Fibroblast of lung (primary cell): ENCODE data around the gene ZNF441.

Source experiments
- EZH2 ChIP-seq: IDR thresholded peaks from 2 replicates; pipeline ENCODE4 v1.5.1; 2012; ENCODE audit warnings: low read length, control low read depth, mild to moderate bottlenecking; ENCODE audit errors: missing control alignments
- TF ChIP-seq, protein P1 (sequence below), 2 donors: IDR thresholded peaks in 1 of 2; conservative IDR thresholded peaks in 1 of 2; 1 replicate in 1 of 2; 2 replicates in 1 of 2; pipeline ENCODE4 v1.5.1; 2011 to 2012; ENCODE audit warnings: low read length in 2 of 2, control low read depth in 1 of 2, inconsistent platforms in 1 of 2, low read depth in 1 of 2, mild to moderate bottlenecking in 1 of 2

GRCh38 chr19:11806354-11807098, 39.7 kb downstream of the ZNF441 start:
- TF ChIP-seq, protein P1, sequence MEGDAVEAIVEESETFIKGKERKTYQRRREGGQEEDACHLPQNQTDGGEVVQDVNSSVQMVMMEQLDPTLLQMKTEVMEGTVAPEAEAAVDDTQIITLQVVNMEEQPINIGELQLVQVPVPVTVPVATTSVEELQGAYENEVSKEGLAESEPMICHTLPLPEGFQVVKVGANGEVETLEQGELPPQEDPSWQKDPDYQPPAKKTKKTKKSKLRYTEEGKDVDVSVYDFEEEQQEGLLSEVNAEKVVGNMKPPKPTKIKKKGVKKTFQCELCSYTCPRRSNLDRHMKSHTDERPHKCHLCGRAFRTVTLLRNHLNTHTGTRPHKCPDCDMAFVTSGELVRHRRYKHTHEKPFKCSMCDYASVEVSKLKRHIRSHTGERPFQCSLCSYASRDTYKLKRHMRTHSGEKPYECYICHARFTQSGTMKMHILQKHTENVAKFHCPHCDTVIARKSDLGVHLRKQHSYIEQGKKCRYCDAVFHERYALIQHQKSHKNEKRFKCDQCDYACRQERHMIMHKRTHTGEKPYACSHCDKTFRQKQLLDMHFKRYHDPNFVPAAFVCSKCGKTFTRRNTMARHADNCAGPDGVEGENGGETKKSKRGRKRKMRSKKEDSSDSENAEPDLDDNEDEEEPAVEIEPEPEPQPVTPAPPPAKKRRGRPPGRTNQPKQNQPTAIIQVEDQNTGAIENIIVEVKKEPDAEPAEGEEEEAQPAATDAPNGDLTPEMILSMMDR (conservative IDR thresholded peaks at IDR 0.05 in 1 of 2, IDR thresholded peaks at IDR 0.05 in 1 of 2; ENCODE audit: low read depth in 1 of 2, low read length in 2 of 2) = no peak
- no peak for TF ChIP-seq EZH2
